GM12873 (cell line): ENCODE measurements around the gene BCL2.

ENCODE experiments used
- CTCF ChIP-seq: IDR thresholded peaks from 2 replicates; pipeline ENCODE4 v1.5.1; 2012; ENCODE audit warnings: low read depth, mild to moderate bottlenecking, moderate library complexity, low read length, control low read depth; ENCODE audit not compliant: insufficient read depth; ENCODE audit errors: missing control alignments

BCL2 gene

GRCh38 chr18:63109022-63109421 lies 210.5 kb downstream of the BCL2 start:
- TF ChIP-seq CTCF: no peak

GRCh38 chr18:63107931-63108330 lies 211.6 kb downstream of the BCL2 start:
- no peak for TF ChIP-seq CTCF

- TF ChIP-seq CTCF: no peak
Measured at GRCh38 chr18:63107171-63107845, 212.3 kb downstream of the BCL2 start.

- TF ChIP-seq CTCF: no peak
Measured at GRCh38 chr18:63106727-63107126, 212.8 kb downstream of the BCL2 start.

GRCh38 chr18:63105636-63106316 lies 213.8 kb downstream of the BCL2 start:
- no peak for TF ChIP-seq CTCF

- TF ChIP-seq CTCF: no peak
Measured at GRCh38 chr18:63104868-63105267, 214.7 kb downstream of the BCL2 start.

- TF ChIP-seq CTCF: no peak
Measured at GRCh38 chr18:63102941-63103744, 216.4 kb downstream of the BCL2 start.
